ENCODE data around the gene ABHD13.
"Not testable (repeated sequence)": the region's sequence is repeated elsewhere in the genome, so short reads cannot be mapped to it uniquely, and the experiment has no call there.

Gene ABHD13

GRCh38 chr13:108223687-108224503, 5.7 kb downstream of the ABHD13 start:
- DNase-seq (ENCODE audit: low read depth in 2 of 2): no peak

- DNase-seq (ENCODE audit: low read depth in 2 of 2): no peak
Measured at GRCh38 chr13:108225440-108225839, 7.2 kb downstream of the ABHD13 start.

- no peak for DNase-seq (ENCODE audit: low read depth in 2 of 2)
Measured at GRCh38 chr13:108226184-108226583, 8.0 kb downstream of the ABHD13 start.

GRCh38 chr13:108227651-108228272, 9.6 kb downstream of the ABHD13 start:
- no peak for DNase-seq (ENCODE audit: low read depth in 2 of 2)

- no peak for DNase-seq (ENCODE audit: low read depth in 2 of 2)
Measured at GRCh38 chr13:108230377-108230776, 12.2 kb downstream of the ABHD13 start.

GRCh38 chr13:108249150-108249549, 31.0 kb downstream of the ABHD13 start:
- no peak for DNase-seq (ENCODE audit: low read depth in 2 of 2)

GRCh38 chr13:108257248-108257647, 39.1 kb downstream of the ABHD13 start:
- no peak for DNase-seq (ENCODE audit: low read depth in 2 of 2)

GRCh38 chr13:108263621-108264355, 45.6 kb downstream of the ABHD13 start:
- no peak for DNase-seq (ENCODE audit: low read depth in 2 of 2)

GRCh38 chr13:108266321-108266990, 48.3 kb downstream of the ABHD13 start:
- DNase-seq (ENCODE audit: low read depth in 2 of 2): no peak

GRCh38 chr13:108267347-108267746, 49.2 kb downstream of the ABHD13 start:
- DNase-seq (ENCODE audit: low read depth in 2 of 2): no peak

- DNase-seq (ENCODE audit: low read depth in 2 of 2): not testable (repeated sequence)
Measured at GRCh38 chr13:108267855-108268254, 49.7 kb downstream of the ABHD13 start.

- DNase-seq (ENCODE audit: low read depth in 2 of 2): no peak
Measured at GRCh38 chr13:108268466-108269112, 50.4 kb downstream of the ABHD13 start.

- no peak for DNase-seq (ENCODE audit: low read depth in 2 of 2)
Measured at GRCh38 chr13:108269601-108270328, 51.6 kb downstream of the ABHD13 start, which contains the start of gene TNFSF13B. TSS of gene TNFSF13B (plus strand) at chr13:108269718. CDS start at chr13:108269896, 178 bp downstream.

- no peak for DNase-seq (ENCODE audit: low read depth in 2 of 2)
Measured at GRCh38 chr13:108270442-108270841, 52.2 kb downstream of the ABHD13 start.

- no peak for DNase-seq (ENCODE audit: low read depth in 2 of 2)
Measured at GRCh38 chr13:108272333-108272732, 54.1 kb downstream of the ABHD13 start.

- DNase-seq (ENCODE audit: low read depth in 2 of 2): no peak
Measured at GRCh38 chr13:108273429-108274118, 55.4 kb downstream of the ABHD13 start.

- DNase-seq (ENCODE audit: low read depth in 2 of 2): no peak
Measured at GRCh38 chr13:108274718-108275117, 56.5 kb downstream of the ABHD13 start.

GRCh38 chr13:108276060-108276459, 57.9 kb downstream of the ABHD13 start:
- DNase-seq (ENCODE audit: low read depth in 2 of 2): no peak

- DNase-seq (ENCODE audit: low read depth in 2 of 2): no peak
Measured at GRCh38 chr13:108278466-108278865, 60.3 kb downstream of the ABHD13 start.

GRCh38 chr13:108281901-108282300, 63.7 kb downstream of the ABHD13 start:
- DNase-seq (ENCODE audit: low read depth in 2 of 2): no peak
